ENCODE results near the gene PYGO2.

Gene PYGO2

DNA sequence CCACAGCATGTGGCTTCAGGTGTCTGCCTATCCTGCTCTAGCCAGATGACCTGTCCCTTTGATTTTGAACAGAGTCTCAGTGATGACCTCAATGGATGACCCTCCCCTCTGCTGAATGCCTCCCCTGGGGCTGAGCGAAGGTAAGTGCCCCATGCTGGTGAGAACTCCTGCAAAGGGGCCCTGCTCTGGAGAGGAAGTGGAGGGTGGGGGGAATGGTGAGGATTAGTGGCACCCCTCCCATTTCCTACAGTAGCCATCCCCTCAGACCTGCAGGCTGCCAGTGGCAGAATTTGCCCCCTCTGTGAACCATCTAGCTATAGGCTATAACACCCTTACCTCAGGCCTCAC is 21.4 kb downstream of the PYGO2 start:
- peaks cover 6% of the 10 kb centered on the region in 2 experiments for H3K36me3 ChIP-seq (ENCODE audit: control insufficient read depth in 1 of 2, insufficient read depth in 2 of 2, low read length in 2 of 2)
- DNase-seq = no peak

DNA sequence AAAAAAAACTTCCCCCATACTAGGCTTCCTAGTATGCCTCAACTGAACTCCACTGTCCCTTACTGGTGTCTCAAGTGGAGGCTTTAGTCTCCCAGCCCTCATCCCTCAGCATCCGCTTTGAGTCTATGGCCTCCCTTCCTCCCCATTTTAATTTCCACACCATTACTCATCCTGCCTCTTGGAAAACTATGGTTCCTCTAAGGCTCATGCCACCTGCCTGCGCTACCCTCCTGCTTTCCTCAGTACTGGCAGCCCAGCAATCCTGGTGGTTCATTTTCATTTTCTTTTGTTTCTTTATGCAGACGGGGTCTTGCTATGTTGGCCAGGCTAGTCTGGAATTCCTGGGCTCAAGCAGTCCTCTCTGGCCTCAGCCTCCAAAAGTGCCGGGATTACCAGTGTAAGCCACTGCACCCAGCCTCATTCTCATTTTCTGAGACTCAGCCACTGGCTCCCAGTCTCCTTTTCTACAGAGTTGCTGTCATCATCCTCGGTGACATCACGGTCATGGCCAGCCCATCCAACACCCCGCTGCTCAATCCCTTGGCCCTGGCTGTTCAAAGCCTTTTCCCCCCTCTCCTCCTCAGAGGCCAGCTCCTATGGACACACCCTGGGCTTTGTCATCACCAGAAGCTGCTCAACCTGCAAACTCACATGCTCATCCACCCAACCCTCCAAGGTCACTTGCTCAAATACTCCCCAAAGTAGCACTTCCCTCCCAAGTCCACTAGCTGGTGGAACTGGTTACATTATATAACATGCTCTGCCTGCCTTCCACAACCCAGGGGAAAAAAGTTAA is 22.8 kb downstream of the PYGO2 start:
- Histone ChIP-seq H3K9me3 (ENCODE audit: insufficient read depth, low read depth, low read length) (peaks cover 2% of the 10 kb centered on the region), H3K79me1 (ENCODE audit: low read length) (peaks cover 14% of the 10 kb centered on the region), H3K27me3 (ENCODE audit: insufficient read depth, low read length) (no peaks in the 10 kb centered on the region), H4K91ac (ENCODE audit: low read depth, low read length) (no peak overlapping the region), H4K8ac (ENCODE audit: low read depth, low read length) (no peak overlapping the region), H2BK5ac (ENCODE audit: low read depth, low read length, poor library complexity) (no peak overlapping the region), H3K14ac (ENCODE audit: low read length) (peak overlapping the region; percentile 17), H3K4ac (ENCODE audit: low read depth, low read length) (no peak overlapping the region), H3K36me3 (ENCODE audit: control insufficient read depth in 1 of 2, insufficient read depth in 2 of 2, low read length in 2 of 2) (no peaks in the 10 kb centered on the region), H3K4me1 (ENCODE audit: control insufficient read depth in 1 of 2, insufficient read depth in 2 of 2, low read length in 2 of 2) (peaks cover 19 to 21% of the 10 kb centered on the region in 2 experiments), H3K18ac (ENCODE audit: low read length) (no peak overlapping the region), H3K4me3 (ENCODE audit: low read depth, low read length) (no peak overlapping the region), H2AK5ac (ENCODE audit: low read length) (peak overlapping the region; percentile 3), H3K23ac (ENCODE audit: low read length) (no peak overlapping the region), H3K79me2 (ENCODE audit: control insufficient read depth, insufficient read depth, low read length, poor library complexity) (peaks cover 4% of the 10 kb centered on the region), H2AFZ (ENCODE audit: insufficient read depth, low read length, poor library complexity) (no peak overlapping the region), H3K4me2 (ENCODE audit: low read length) (no peak overlapping the region), H3K9ac (ENCODE audit: low read length) (no peak overlapping the region), H2BK12ac (ENCODE audit: low read length) (peak overlapping the region; percentile 5), H3K27ac (ENCODE audit: low read depth, low read length) (no peak overlapping the region), H4K12ac (ENCODE audit: low read depth, low read length) (no peak overlapping the region), H2BK120ac (ENCODE audit: insufficient read depth, low read length, poor library complexity) (no peak overlapping the region)
- DNase-seq = no peak
- no CpG with 5 or more reads among the region's 7 CpGs for WGBS (ENCODE audit: extremely low coverage, insufficient coverage, insufficient read length)

More for the DNA sequence above, 21.4 kb downstream of the PYGO2 start:
- Histone ChIP-seq H4K91ac (ENCODE audit: low read depth, low read length) (no peak overlapping the region), H4K12ac (ENCODE audit: low read depth, low read length) (no peak overlapping the region), H3K4me2 (ENCODE audit: low read length) (no peak overlapping the region), H3K79me1 (ENCODE audit: low read length) (peaks cover 14% of the 10 kb centered on the region), H3K9me3 (ENCODE audit: insufficient read depth, low read depth, low read length) (peaks cover 2% of the 10 kb centered on the region), H3K14ac (ENCODE audit: low read length) (no peak overlapping the region), H3K4ac (ENCODE audit: low read depth, low read length) (no peak overlapping the region), H2BK5ac (ENCODE audit: low read depth, low read length, poor library complexity) (no peak overlapping the region), H2BK12ac (ENCODE audit: low read length) (no peak overlapping the region), H2AFZ (ENCODE audit: insufficient read depth, low read length, poor library complexity) (no peak overlapping the region), H3K27ac (ENCODE audit: low read depth, low read length) (no peak overlapping the region), H3K79me2 (ENCODE audit: control insufficient read depth, insufficient read depth, low read length, poor library complexity) (peaks cover 4% of the 10 kb centered on the region), H3K18ac (ENCODE audit: low read length) (no peak overlapping the region), H2BK120ac (ENCODE audit: insufficient read depth, low read length, poor library complexity) (no peak overlapping the region), H3K27me3 (ENCODE audit: insufficient read depth, low read length) (no peaks in the 10 kb centered on the region), H3K23ac (ENCODE audit: low read length) (no peak overlapping the region), H4K8ac (ENCODE audit: low read depth, low read length) (no peak overlapping the region), H3K4me3 (ENCODE audit: low read depth, low read length) (no peak overlapping the region), H3K9ac (ENCODE audit: low read length) (no peak overlapping the region), H3K4me1 (ENCODE audit: control insufficient read depth in 1 of 2, insufficient read depth in 2 of 2, low read length in 2 of 2) (peaks cover 19 to 21% of the 10 kb centered on the region in 2 experiments), H2AK5ac (ENCODE audit: low read length) (no peak overlapping the region)
- no CpG with 5 or more reads among the region's 1 CpG for WGBS (ENCODE audit: extremely low coverage, insufficient coverage, insufficient read length)

DNA sequence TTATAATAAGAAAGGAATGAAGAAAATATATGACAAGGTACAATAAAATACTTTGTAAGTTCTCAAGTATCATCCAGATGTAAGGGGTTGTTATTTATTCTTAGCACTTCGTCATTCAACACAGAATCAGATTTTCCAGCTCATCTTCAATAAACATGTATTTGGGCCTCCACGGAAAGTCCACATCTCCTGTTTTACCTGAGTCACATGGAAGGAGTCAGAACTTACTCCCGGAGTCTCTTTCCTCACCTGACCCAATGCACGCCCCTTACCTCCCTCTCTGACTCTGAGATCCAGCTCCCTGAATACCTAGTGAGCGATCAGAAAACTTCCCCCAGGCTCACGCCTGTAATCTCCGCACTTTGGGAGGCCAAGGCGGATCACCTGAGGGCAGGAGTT is 23.6 kb downstream of the PYGO2 start:
- H2BK5ac ChIP-seq (ENCODE audit: low read depth, low read length, poor library complexity) = peak overlapping the region; percentile 42
- peaks cover 2% of the 10 kb centered on the region for H3K9me3 ChIP-seq (ENCODE audit: insufficient read depth, low read depth, low read length)
- peak overlapping the region; percentile 91 for H3K27ac ChIP-seq (ENCODE audit: low read depth, low read length)
- H4K91ac ChIP-seq (ENCODE audit: low read depth, low read length) = no peak overlapping the region
- no peak overlapping the region for H3K23ac ChIP-seq (ENCODE audit: low read length)
- H2BK120ac ChIP-seq (ENCODE audit: insufficient read depth, low read length, poor library complexity) = peak overlapping the region; percentile 23
- H2AK5ac ChIP-seq (ENCODE audit: low read length) = no peak overlapping the region
- peak overlapping the region; percentile 28 for H2BK12ac ChIP-seq (ENCODE audit: low read length)
- H3K36me3 ChIP-seq (ENCODE audit: control insufficient read depth in 1 of 2, insufficient read depth in 2 of 2, low read length in 2 of 2) = no peaks in the 10 kb centered on the region
- H3K14ac ChIP-seq (ENCODE audit: low read length) = no peak overlapping the region
- DNase-seq = no peak
- no peak overlapping the region for H3K18ac ChIP-seq (ENCODE audit: low read length)
- H4K8ac ChIP-seq (ENCODE audit: low read depth, low read length) = peak overlapping the region; percentile 12
- H3K27me3 ChIP-seq (ENCODE audit: insufficient read depth, low read length) = no peaks in the 10 kb centered on the region
- peaks cover 4% of the 10 kb centered on the region for H3K79me2 ChIP-seq (ENCODE audit: control insufficient read depth, insufficient read depth, low read length, poor library complexity)
- H3K79me1 ChIP-seq (ENCODE audit: low read length) = peaks cover 14% of the 10 kb centered on the region
- no peak overlapping the region for H3K9ac ChIP-seq (ENCODE audit: low read length)
- no peak overlapping the region for H4K12ac ChIP-seq (ENCODE audit: low read depth, low read length)
- no CpG with 5 or more reads among the region's 8 CpGs for WGBS (ENCODE audit: extremely low coverage, insufficient coverage, insufficient read length)
- no peak overlapping the region for H2AFZ ChIP-seq (ENCODE audit: insufficient read depth, low read length, poor library complexity)
- H3K4me3 ChIP-seq (ENCODE audit: low read depth, low read length) = no peak overlapping the region
- peaks cover 19 to 21% of the 10 kb centered on the region in 2 experiments for H3K4me1 ChIP-seq (ENCODE audit: control insufficient read depth in 1 of 2, insufficient read depth in 2 of 2, low read length in 2 of 2)
- peak overlapping the region; percentile 77 for H3K4me2 ChIP-seq (ENCODE audit: low read length)
- no peak overlapping the region for H3K4ac ChIP-seq (ENCODE audit: low read depth, low read length)

DNA sequence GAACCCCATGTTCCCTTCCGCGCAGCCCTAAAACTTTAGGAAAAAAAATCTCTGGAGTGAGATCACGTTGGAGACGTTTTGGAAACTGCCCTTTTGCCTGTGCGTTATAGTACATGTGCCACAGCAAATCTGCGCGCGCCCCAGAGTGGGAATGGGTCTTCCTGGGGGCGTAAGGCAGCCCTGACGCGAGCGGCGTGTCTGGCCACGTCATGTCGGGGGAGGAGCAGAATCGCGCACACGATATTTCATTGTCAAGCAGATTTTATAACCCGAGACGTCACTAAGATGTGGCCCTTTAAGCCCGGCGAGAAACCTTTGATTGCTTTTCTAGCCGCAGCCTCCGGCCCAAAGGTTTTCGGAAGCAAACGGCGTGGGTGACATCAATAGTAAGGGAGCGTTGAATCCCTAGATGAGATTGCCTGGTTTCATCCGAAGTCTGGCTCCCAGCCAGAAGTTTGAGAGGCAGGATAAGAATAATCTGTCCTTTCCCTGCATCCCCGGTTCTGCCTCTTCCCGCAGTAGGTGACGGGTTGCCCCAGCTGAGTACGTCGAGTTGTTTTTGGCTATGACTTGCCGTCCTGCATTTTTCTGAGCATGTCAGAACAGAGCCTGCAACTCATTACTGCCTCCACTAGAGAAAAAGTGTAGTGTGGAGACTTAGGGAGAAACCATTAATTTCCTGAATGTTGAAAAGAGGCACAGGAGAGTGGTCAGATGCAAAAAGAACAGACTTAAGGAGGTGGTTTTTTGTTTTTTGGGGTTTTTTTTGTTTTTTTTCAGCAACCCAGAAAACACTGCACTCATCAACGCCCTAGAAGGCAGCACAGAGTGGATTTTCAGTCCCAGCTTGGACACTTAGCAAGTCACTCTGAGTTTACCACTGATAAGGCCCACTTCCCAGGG is 24.2 kb downstream of the PYGO2 start:
- Histone ChIP-seq H3K27me3 (ENCODE audit: insufficient read depth, low read length) (no peaks in the 10 kb centered on the region), H2AK5ac (ENCODE audit: low read length) (no peak overlapping the region), H3K79me2 (ENCODE audit: control insufficient read depth, insufficient read depth, low read length, poor library complexity) (peaks cover 4% of the 10 kb centered on the region), H3K4me1 (ENCODE audit: control insufficient read depth in 1 of 2, insufficient read depth in 2 of 2, low read length in 2 of 2) (peaks cover 19 to 21% of the 10 kb centered on the region in 2 experiments), H3K4me3 (ENCODE audit: low read depth, low read length) (peak overlapping the region; percentile 73), H2AFZ (ENCODE audit: insufficient read depth, low read length, poor library complexity) (peak overlapping the region; percentile 81), H3K79me1 (ENCODE audit: low read length) (peaks cover 14% of the 10 kb centered on the region), H3K18ac (ENCODE audit: low read length) (peak overlapping the region; percentile 67), H4K8ac (ENCODE audit: low read depth, low read length) (peak overlapping the region; percentile 87), H2BK12ac (ENCODE audit: low read length) (peak overlapping the region; percentile 46), H2BK120ac (ENCODE audit: insufficient read depth, low read length, poor library complexity) (peak overlapping the region; percentile 82), H3K4me2 (ENCODE audit: low read length) (peak overlapping the region; percentile 77), H2BK5ac (ENCODE audit: low read depth, low read length, poor library complexity) (peak overlapping the region; percentile 83), H4K91ac (ENCODE audit: low read depth, low read length) (peak overlapping the region; percentile 80), H3K36me3 (ENCODE audit: control insufficient read depth in 1 of 2, insufficient read depth in 2 of 2, low read length in 2 of 2) (no peaks in the 10 kb centered on the region), H3K23ac (ENCODE audit: low read length) (no peak overlapping the region), H3K27ac (ENCODE audit: low read depth, low read length) (peak overlapping the region; percentile 91), H3K9ac (ENCODE audit: low read length) (peak overlapping the region; percentile 79), H3K4ac (ENCODE audit: low read depth, low read length) (no peak overlapping the region), H3K9me3 (ENCODE audit: insufficient read depth, low read depth, low read length) (peaks cover 2% of the 10 kb centered on the region), H3K14ac (ENCODE audit: low read length) (peak overlapping the region; percentile 63), H4K12ac (ENCODE audit: low read depth, low read length) (peak overlapping the region; percentile 41)
- peak; percentile 87 to 93 for DNase-seq
- no CpG with 5 or more reads among the region's 36 CpGs for WGBS (ENCODE audit: extremely low coverage, insufficient coverage, insufficient read length)

All from trophoblast cell (in vitro differentiated cells and primary cell).